D341Med (cell line): ENCODE results near the gene FRRS1.
A peak's percentile ranks its signal among the peaks of the same experiment; 100 is the strongest.

Experiments
- DNase-seq: peaks from one replicate; pipeline ENCODE4 v3.0.0; 2012; ENCODE audit warnings: low spot score

The FRRS1 gene

GRCh38 chr1:99731384-99731783, 35.1 kb downstream of the FRRS1 start:
- DNase-seq = no peak

- peak; percentile 76 for DNase-seq
Measured at GRCh38 chr1:99728494-99729235, 37.8 kb downstream of the FRRS1 start.

GRCh38 chr1:99727575-99728185, 38.8 kb downstream of the FRRS1 start:
- DNase-seq = no peak

GRCh38 chr1:99726818-99727217, 39.6 kb downstream of the FRRS1 start:
- DNase-seq = no peak

GRCh38 chr1:99726407-99726806, 40.0 kb downstream of the FRRS1 start:
- DNase-seq = no peak

GRCh38 chr1:99725996-99726395, 40.4 kb downstream of the FRRS1 start:
- no peak for DNase-seq

GRCh38 chr1:99723251-99723650, 43.2 kb downstream of the FRRS1 start:
- no peak for DNase-seq

- DNase-seq = no peak
Measured at GRCh38 chr1:99717005-99717404, 49.4 kb downstream of the FRRS1 start.

GRCh38 chr1:99713006-99713405, 53.4 kb downstream of the FRRS1 start:
- no peak for DNase-seq

- DNase-seq = no peak
Measured at GRCh38 chr1:99710994-99711393, 55.4 kb downstream of the FRRS1 start.

- DNase-seq = peak; percentile 45
Measured at GRCh38 chr1:99707535-99708142, 58.8 kb downstream of the FRRS1 start.

- DNase-seq = no peak
Measured at GRCh38 chr1:99705385-99705784, 61.0 kb downstream of the FRRS1 start.

- no peak for DNase-seq
Measured at GRCh38 chr1:99704356-99704816, 62.0 kb downstream of the FRRS1 start.

- DNase-seq = no peak
Measured at GRCh38 chr1:99702221-99702620, 64.2 kb downstream of the FRRS1 start.

- DNase-seq = no peak
Measured at GRCh38 chr1:99700020-99700419, 66.4 kb downstream of the FRRS1 start.

- no peak for DNase-seq
Measured at GRCh38 chr1:99697580-99697979, 68.9 kb downstream of the FRRS1 start.

- DNase-seq = no peak
Measured at GRCh38 chr1:99696616-99697015, 69.8 kb downstream of the FRRS1 start.

- DNase-seq = no peak
Measured at GRCh38 chr1:99691175-99691574, 75.3 kb downstream of the FRRS1 start.

- peak; percentile 79 for DNase-seq
Measured at GRCh38 chr1:99685516-99686180, 80.8 kb downstream of the FRRS1 start.

GRCh38 chr1:99682291-99682751, 84.1 kb downstream of the FRRS1 start:
- no peak for DNase-seq

- DNase-seq = no peak
Measured at GRCh38 chr1:99681583-99681982, 84.9 kb downstream of the FRRS1 start.

GRCh38 chr1:99680270-99680669, 86.2 kb downstream of the FRRS1 start:
- DNase-seq = no peak

- no peak for DNase-seq
Measured at GRCh38 chr1:99677416-99677815, 89.0 kb downstream of the FRRS1 start.
